Activated CD4-positive, alpha-beta T cell treated with anti-CD3 and anti-CD28 coated beads for 24 hours (primary cell): ENCODE results near the gene LGALS14.

Experiments
- DNase-seq, 2 donors: peaks; one replicate each; pipeline ENCODE4 v3.0.0-alpha.2; 2020; ENCODE audit warnings: low read depth in 2 of 2

The LGALS14 gene

GRCh38 chr19:39746836-39747529 lies 42.7 kb downstream of the LGALS14 start:
- no peak for DNase-seq

DNA sequence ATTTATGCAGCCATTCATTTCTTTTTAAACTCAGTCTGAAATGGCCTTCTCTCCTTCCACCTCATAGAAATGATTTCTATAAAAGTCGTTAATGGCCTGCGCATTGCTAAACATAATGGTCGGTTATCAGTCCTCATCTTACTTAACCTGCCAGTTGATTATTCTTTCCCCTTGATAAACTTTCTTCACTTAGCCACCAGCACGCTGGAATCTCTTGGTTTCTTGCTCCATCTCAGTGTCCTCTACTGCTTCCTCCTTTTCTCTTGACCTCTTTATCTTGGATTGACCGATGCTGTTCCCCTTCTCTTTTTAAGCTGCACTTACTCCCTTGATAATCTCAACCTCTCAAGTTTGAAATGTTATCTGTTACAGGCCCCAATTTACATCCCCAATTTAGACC lies 45.7 kb downstream of the LGALS14 start:
- no peak for DNase-seq

DNA sequence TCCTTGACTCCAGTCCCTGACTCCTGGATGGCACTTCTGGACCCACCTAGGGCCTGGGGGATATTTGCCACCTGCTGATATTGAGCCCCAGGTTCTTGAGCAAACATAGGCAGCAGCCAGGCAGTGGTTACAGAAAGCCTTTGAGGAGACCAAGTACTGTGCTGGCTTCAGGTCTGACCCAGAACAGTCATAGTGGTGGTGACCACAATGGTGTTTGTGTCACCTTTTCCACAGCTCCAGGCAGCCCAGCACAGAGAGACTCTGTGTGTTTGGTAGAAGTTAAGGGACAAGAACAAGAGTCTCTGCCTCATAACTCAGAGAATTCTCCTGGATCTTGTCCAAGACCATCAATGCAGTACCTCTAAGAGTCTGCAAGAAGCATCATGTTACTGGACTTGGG lies 48.1 kb downstream of the LGALS14 start:
- no peak for DNase-seq

- DNase-seq = no peak
Observed at GRCh38 chr19:39752795-39753194, 48.5 kb downstream of the LGALS14 start.

DNA sequence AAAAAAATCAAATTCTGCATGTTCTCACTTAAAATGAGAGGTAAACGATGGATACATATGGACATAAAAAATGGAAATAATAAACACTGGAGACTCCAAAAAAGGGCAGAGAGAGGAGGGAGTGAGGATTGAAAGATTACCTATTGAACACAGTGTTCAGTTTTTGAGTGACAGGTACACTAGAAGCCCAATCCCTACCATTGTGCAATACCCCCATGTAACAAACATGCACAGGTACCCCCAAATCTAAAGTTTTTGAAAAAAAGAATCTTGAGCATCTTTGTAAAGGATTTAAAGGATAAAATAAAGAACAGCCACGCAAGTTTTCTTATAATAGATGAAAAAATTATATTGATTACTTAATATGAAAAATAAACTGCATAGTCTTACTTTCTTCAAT lies 50.3 kb downstream of the LGALS14 start:
- DNase-seq = no peak

GRCh38 chr19:39754971-39755370 lies 50.7 kb downstream of the LGALS14 start:
- no peak for DNase-seq
